Measurements from ENCODE around the gene MTREX. TPM values are rescaled to one million over a fixed set of nuclear protein-coding genes. Genes with fewer than 3 reads are reported as not detected.
A peak's percentile ranks its signal among the peaks of the same experiment; 100 is the strongest.

The MTREX gene
- total RNA-seq, 1 donor = 73.8 TPM

GRCh38 chr5:55440188-55440646 lies 132.4 kb downstream of the MTREX start:
- Histone ChIP-seq H3K4me2 (ENCODE audit: insufficient read depth, low read length) (peak overlapping the region; percentile 31), H3K4me1 (ENCODE audit: insufficient read depth, low read length) (peaks cover 32% of the 10 kb centered on the region), H3K27me3 (ENCODE audit: insufficient read depth, low read length) (no peaks in the 10 kb centered on the region), H3K27ac (ENCODE audit: low read depth, low read length) (peak overlapping the region; percentile 70), H3K36me3 (ENCODE audit: insufficient read depth, low read length) (no peaks in the 10 kb centered on the region), H3K79me2 (ENCODE audit: insufficient read depth, low read length) (no peaks in the 10 kb centered on the region), H3K9me3 (ENCODE audit: low read depth, low read length) (no peaks in the 10 kb centered on the region), H3K4me3 (ENCODE audit: insufficient read depth, low read length) (no peak overlapping the region), H2AFZ (ENCODE audit: low read length) (no peak overlapping the region), H4K20me1 (ENCODE audit: insufficient read depth, low read length) (no peaks in the 10 kb centered on the region)
- no peak for TF ChIP-seq CTCF (IDR thresholded peaks at IDR 0.05; ENCODE audit: extremely low read depth, low read depth, low read length)
- DNase-seq (ENCODE audit: insufficient read length, low spot score, missing footprints) = peak; percentile 38

- no peak overlapping the region for H3K27ac ChIP-seq (ENCODE audit: low read depth, low read length)
- H2AFZ ChIP-seq (ENCODE audit: low read length) = no peak overlapping the region
These were observed 133.4 kb downstream of the MTREX start for GRCh38 chr5:55441107-55441771.

GRCh38 chr5:55441954-55442353 lies 134.2 kb downstream of the MTREX start:
- H3K9me3 ChIP-seq (ENCODE audit: low read depth, low read length) = no peaks in the 10 kb centered on the region
- no peaks in the 10 kb centered on the region for H4K20me1 ChIP-seq (ENCODE audit: insufficient read depth, low read length)
- no peak overlapping the region for H2AFZ ChIP-seq (ENCODE audit: low read length)
- no peak overlapping the region for H3K4me2 ChIP-seq (ENCODE audit: insufficient read depth, low read length)
- no peak overlapping the region for H3K4me3 ChIP-seq (ENCODE audit: insufficient read depth, low read length)
- H3K27ac ChIP-seq (ENCODE audit: low read depth, low read length) = no peak overlapping the region
- H3K36me3 ChIP-seq (ENCODE audit: insufficient read depth, low read length) = no peaks in the 10 kb centered on the region
- peaks cover 31% of the 10 kb centered on the region for H3K4me1 ChIP-seq (ENCODE audit: insufficient read depth, low read length)
- H3K27me3 ChIP-seq (ENCODE audit: insufficient read depth, low read length) = no peaks in the 10 kb centered on the region
- H3K79me2 ChIP-seq (ENCODE audit: insufficient read depth, low read length) = no peaks in the 10 kb centered on the region
- no peak for DNase-seq (ENCODE audit: insufficient read length, low spot score, missing footprints)
- no peak for TF ChIP-seq CTCF (IDR thresholded peaks at IDR 0.05; ENCODE audit: extremely low read depth, low read depth, low read length)

More at GRCh38 chr5:55441107-55441771, 133.4 kb downstream of the MTREX start:
- H3K79me2 ChIP-seq (ENCODE audit: insufficient read depth, low read length) = no peaks in the 10 kb centered on the region
- H3K4me3 ChIP-seq (ENCODE audit: insufficient read depth, low read length) = no peak overlapping the region
- H3K9me3 ChIP-seq (ENCODE audit: low read depth, low read length) = no peaks in the 10 kb centered on the region
- no peaks in the 10 kb centered on the region for H3K27me3 ChIP-seq (ENCODE audit: insufficient read depth, low read length)
- DNase-seq (ENCODE audit: insufficient read length, low spot score, missing footprints) = no peak
- H3K4me2 ChIP-seq (ENCODE audit: insufficient read depth, low read length) = no peak overlapping the region
- peaks cover 32% of the 10 kb centered on the region for H3K4me1 ChIP-seq (ENCODE audit: insufficient read depth, low read length)
- no peak for TF ChIP-seq CTCF (IDR thresholded peaks at IDR 0.05; ENCODE audit: extremely low read depth, low read depth, low read length)
- H3K36me3 ChIP-seq (ENCODE audit: insufficient read depth, low read length) = no peaks in the 10 kb centered on the region
- H4K20me1 ChIP-seq (ENCODE audit: insufficient read depth, low read length) = no peaks in the 10 kb centered on the region

- H3K4me3 ChIP-seq (ENCODE audit: insufficient read depth, low read length) = no peak overlapping the region
- no peak overlapping the region for H3K27ac ChIP-seq (ENCODE audit: low read depth, low read length)
- no peak for TF ChIP-seq CTCF (IDR thresholded peaks at IDR 0.05; ENCODE audit: extremely low read depth, low read depth, low read length)
- no peaks in the 10 kb centered on the region for H4K20me1 ChIP-seq (ENCODE audit: insufficient read depth, low read length)
- H3K9me3 ChIP-seq (ENCODE audit: low read depth, low read length) = no peaks in the 10 kb centered on the region
- no peak overlapping the region for H3K4me2 ChIP-seq (ENCODE audit: insufficient read depth, low read length)
- H3K27me3 ChIP-seq (ENCODE audit: insufficient read depth, low read length) = no peaks in the 10 kb centered on the region
- no peaks in the 10 kb centered on the region for H3K79me2 ChIP-seq (ENCODE audit: insufficient read depth, low read length)
- H3K36me3 ChIP-seq (ENCODE audit: insufficient read depth, low read length) = no peaks in the 10 kb centered on the region
- no peak overlapping the region for H2AFZ ChIP-seq (ENCODE audit: low read length)
- H3K4me1 ChIP-seq (ENCODE audit: insufficient read depth, low read length) = peaks cover 7% of the 10 kb centered on the region
- no peak for DNase-seq (ENCODE audit: insufficient read length, low spot score, missing footprints)
These were observed 138.0 kb downstream of the MTREX start for GRCh38 chr5:55445791-55446190.

Data from osteoblast (primary cell).